PC-9 (cell line): ENCODE results near the gene SEMA6A.
A peak's percentile ranks its signal among the peaks of the same experiment; 100 is the strongest.

Experiments
- CTCF ChIP-seq: fragments of 200-600 bp; sonication (generic); conservative IDR thresholded peaks from 2 replicates; pipeline ENCODE4 v1.6.1; 2017; ENCODE audit warnings: mixed run types, antibody characterized with exemption, mild to moderate bottlenecking, moderate library complexity
- EZH2 ChIP-seq: fragments of 200-600 bp; sonication (generic); IDR thresholded peaks from 2 replicates; pipeline ENCODE4 v1.8.0; 2017; ENCODE audit warnings: antibody characterized with exemption, low read depth

GRCh38 chr5:116576053-116576713 lies 1.6 kb upstream of the SEMA6A start:
- TF ChIP-seq CTCF (peak; percentile 37; the same call in 1 of the 2 replicates), EZH2 (no peak)
